ENCODE data around the gene MAB21L3.

DNA sequence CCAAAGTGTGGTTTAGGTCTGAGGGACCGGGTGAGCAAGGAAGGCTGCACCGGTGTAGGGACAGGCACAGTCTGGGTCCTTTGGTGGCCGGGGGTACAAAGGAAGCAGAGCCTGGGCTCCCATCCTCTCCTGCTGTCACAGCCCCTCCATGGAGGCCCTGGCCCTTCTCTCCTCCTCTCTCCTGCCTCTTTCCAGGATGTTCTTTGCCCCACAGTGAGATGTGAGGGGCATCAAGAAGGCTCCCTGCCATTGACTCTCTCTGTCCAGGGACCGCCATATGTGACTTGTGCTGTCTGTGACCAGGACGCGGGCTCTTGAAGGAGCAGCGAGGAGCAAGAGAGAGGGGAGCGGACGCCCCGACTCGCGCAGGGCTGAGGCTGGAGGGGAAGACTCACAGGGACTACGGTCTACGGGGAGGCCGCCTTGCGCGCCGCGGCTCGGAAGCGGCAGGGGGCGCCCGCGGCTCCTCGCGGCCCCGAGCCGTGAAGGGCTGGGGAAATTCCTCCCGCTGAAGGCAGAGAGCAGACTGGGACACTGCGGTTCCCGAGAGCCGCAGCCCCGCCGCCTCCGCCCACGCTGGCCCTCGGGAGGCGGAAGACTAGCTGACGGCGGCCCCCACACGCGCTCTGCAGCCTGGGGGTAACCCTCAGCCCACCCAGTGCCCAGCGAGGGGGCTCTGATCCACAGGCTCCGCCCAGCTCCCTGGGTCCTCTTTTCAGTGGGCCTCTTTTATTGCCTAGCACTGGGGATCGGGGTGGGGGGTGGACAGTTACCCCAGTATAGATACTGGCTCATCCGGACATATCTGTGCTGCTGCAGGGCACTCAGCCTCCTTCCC is 40.8 kb downstream of the MAB21L3 start:
- TF ChIP-seq, protein P1, sequence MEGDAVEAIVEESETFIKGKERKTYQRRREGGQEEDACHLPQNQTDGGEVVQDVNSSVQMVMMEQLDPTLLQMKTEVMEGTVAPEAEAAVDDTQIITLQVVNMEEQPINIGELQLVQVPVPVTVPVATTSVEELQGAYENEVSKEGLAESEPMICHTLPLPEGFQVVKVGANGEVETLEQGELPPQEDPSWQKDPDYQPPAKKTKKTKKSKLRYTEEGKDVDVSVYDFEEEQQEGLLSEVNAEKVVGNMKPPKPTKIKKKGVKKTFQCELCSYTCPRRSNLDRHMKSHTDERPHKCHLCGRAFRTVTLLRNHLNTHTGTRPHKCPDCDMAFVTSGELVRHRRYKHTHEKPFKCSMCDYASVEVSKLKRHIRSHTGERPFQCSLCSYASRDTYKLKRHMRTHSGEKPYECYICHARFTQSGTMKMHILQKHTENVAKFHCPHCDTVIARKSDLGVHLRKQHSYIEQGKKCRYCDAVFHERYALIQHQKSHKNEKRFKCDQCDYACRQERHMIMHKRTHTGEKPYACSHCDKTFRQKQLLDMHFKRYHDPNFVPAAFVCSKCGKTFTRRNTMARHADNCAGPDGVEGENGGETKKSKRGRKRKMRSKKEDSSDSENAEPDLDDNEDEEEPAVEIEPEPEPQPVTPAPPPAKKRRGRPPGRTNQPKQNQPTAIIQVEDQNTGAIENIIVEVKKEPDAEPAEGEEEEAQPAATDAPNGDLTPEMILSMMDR (IDR thresholded peaks at IDR 0.05), result peak; percentile 71 to 94 (median 85)
- no peak for TF ChIP-seq POLR2A (IDR thresholded peaks at IDR 0.05)

All from adrenal gland (tissue), 5 donors.